Naive B cell (primary cell): ENCODE data around the gene DGKD. TPM values are rescaled to one million over a fixed set of nuclear protein-coding genes. Genes with fewer than 3 reads are reported as not detected.

ENCODE experiments used
- ATAC-seq, 2 donors: fragments of 150-1000 bp; cut with Tn5 transposase; 2 replicates each; pipeline ENCODE4 v1.10.0; 2021; ENCODE audit warnings: low read depth in 2 of 2, mild to moderate bottlenecking in 2 of 2, moderate library complexity in 2 of 2
- DNase-seq: peaks from one replicate; pipeline ENCODE4 v3.0.0; 2022
- H3K27ac Mint-ChIP-seq, 6 donors: one replicate each; pipeline ENCODE4 v1.8.0; 2020 to 2022; ENCODE audit warnings: mild to moderate bottlenecking in 6 of 6, mixed read lengths in 6 of 6, moderate library complexity in 5 of 6, inconsistent platforms in 2 of 6
- H3K27me3 Mint-ChIP-seq, 3 donors: one replicate each; pipeline ENCODE4 v1.8.0; 2021 to 2022; ENCODE audit warnings: mixed read lengths in 3 of 3, mild to moderate bottlenecking in 1 of 3
- H3K36me3 Mint-ChIP-seq, 2 donors: one replicate each; pipeline ENCODE4 v1.8.0; 2020 to 2022; ENCODE audit warnings: mixed read lengths in 2 of 2, inconsistent platforms in 1 of 2, mild to moderate bottlenecking in 1 of 2
- H3K4me1 Mint-ChIP-seq, 3 donors: one replicate each; pipeline ENCODE4 v1.8.0; 2020 to 2022; ENCODE audit warnings: mixed read lengths in 3 of 3, inconsistent platforms in 1 of 3, mild to moderate bottlenecking in 1 of 3, moderate library complexity in 1 of 3
- H3K4me3 Mint-ChIP-seq, 8 donors: one replicate each; pipeline ENCODE4 v1.8.0; 2020 to 2022; ENCODE audit warnings: mild to moderate bottlenecking in 8 of 8, mixed read lengths in 8 of 8, moderate library complexity in 8 of 8, inconsistent platforms in 2 of 8
- H3K9me3 Mint-ChIP-seq, 7 donors: one replicate each; pipeline ENCODE4 v1.8.0; 2020 to 2022; ENCODE audit warnings: mixed read lengths in 7 of 7, mild to moderate bottlenecking in 5 of 7, inconsistent platforms in 2 of 7, moderate library complexity in 1 of 7
- polyA plus RNA-seq, 6 donors: library from polyadenylated mRNA; unstranded; fragments of 300-500 nt; fragmentation: Illumina TruSeq; gene quantifications; one replicate each; pipeline ENCODE4 v1.2.3, GENCODE V29; 2021; ENCODE audit warnings: low read depth in 6 of 6

The DGKD gene
- polyA plus RNA-seq, 6 donors from 2014 or later: 38.0 to 111 (median 67.7) TPM

- H3K9me3 Mint-ChIP-seq: no peaks in the 10 kb centered on the region
- no peaks in the 10 kb centered on the region for H3K36me3 Mint-ChIP-seq
- DNase-seq: no peak
- peaks cover 38 to 78% (median 61%) of the 10 kb centered on the region in 3 donors for H3K4me1 Mint-ChIP-seq
- no peak overlapping the region for H3K4me3 Mint-ChIP-seq
- H3K27me3 Mint-ChIP-seq: no peaks in the 10 kb centered on the region
- ATAC-seq: no peak
- H3K27ac Mint-ChIP-seq: peak overlapping the region in 1 of 6 donors; percentile 17
These were observed 11.1 kb upstream of the DGKD start for GRCh38 chr2:233343171-233343705.

- no peaks in the 10 kb centered on the region for H3K9me3 Mint-ChIP-seq
- no peaks in the 10 kb centered on the region for H3K27me3 Mint-ChIP-seq
- peaks cover 53 to 84% (median 68%) of the 10 kb centered on the region in 3 donors for H3K4me1 Mint-ChIP-seq
- ATAC-seq (no peak), DNase-seq (no peak)
- H3K27ac Mint-ChIP-seq: peak overlapping the region in 4 of 6 donors; percentile 1 to 96 (median 71)
- H3K4me3 Mint-ChIP-seq: peak overlapping the region in 1 of 8 donors; percentile 35
- no peaks in the 10 kb centered on the region for H3K36me3 Mint-ChIP-seq
These were observed 7.9 kb upstream of the DGKD start for GRCh38 chr2:233346376-233346775.

DNA sequence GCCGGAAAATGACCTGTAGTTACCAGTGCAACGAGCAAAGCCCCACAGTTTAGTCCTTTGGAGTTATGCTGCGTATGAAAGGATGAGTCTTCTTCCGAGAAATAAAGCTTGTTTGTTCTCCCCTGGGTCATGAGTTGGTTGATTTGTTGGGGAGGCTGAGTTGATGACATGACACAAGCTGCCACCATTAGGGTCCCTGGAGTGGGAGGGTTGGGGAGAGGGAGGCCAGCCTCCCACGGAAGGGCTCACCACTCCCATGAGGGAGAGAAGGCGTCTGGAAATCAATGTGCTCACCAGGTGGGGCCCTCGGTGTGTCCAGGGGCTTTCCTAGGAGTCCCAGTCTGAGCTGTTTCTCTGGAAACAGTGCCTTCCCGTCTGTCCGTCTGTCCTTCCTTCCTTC lies 7.4 kb upstream of the DGKD start:
- Mint-ChIP-seq H3K36me3 (no peaks in the 10 kb centered on the region), H3K4me3 (peak overlapping the region in 1 of 8 donors; percentile 53), H3K27ac (peak overlapping the region in 3 of 6 donors; percentile 34 to 96 (median 83)), H3K27me3 (no peaks in the 10 kb centered on the region), H3K4me1 (peaks cover 54 to 86% (median 69%) of the 10 kb centered on the region in 3 donors), H3K9me3 (no peaks in the 10 kb centered on the region)
- DNase-seq: no peak
- no peak for ATAC-seq

- peak; percentile 56 to 58 for ATAC-seq
- Mint-ChIP-seq H3K27ac (peak overlapping the region; percentile 68 to 96 (median 88)), H3K9me3 (peaks cover 0 to 2% (median 0%) of the 10 kb centered on the region in 7 donors), H3K4me1 (peaks cover 69 to 91% (median 85%) of the 10 kb centered on the region in 3 donors), H3K4me3 (peak overlapping the region; percentile 68 to 92 (median 81)), H3K36me3 (peaks cover 0 to 5% of the 10 kb centered on the region in 2 donors), H3K27me3 (no peaks in the 10 kb centered on the region)
- DNase-seq: peak; percentile 73
These were observed 5.0 kb upstream of the DGKD start for GRCh38 chr2:233349005-233349998.

- DNase-seq: no peak
- Mint-ChIP-seq H3K9me3 (peaks cover 0 to 2% (median 0%) of the 10 kb centered on the region in 7 donors), H3K27me3 (no peaks in the 10 kb centered on the region), H3K4me1 (peaks cover 71 to 85% (median 82%) of the 10 kb centered on the region in 3 donors), H3K36me3 (peaks cover 0 to 5% of the 10 kb centered on the region in 2 donors), H3K4me3 (peak overlapping the region in 7 of 8 donors; percentile 35 to 90 (median 65)), H3K27ac (peak overlapping the region; percentile 33 to 99 (median 88))
- no peak for ATAC-seq
These were observed 3.6 kb upstream of the DGKD start for GRCh38 chr2:233350708-233351107.

- Mint-ChIP-seq H3K4me3 (peak overlapping the region in 7 of 8 donors; percentile 57 to 100 (median 70)), H3K36me3 (peaks cover 0 to 5% of the 10 kb centered on the region in 2 donors), H3K27me3 (no peaks in the 10 kb centered on the region), H3K4me1 (peaks cover 75 to 89% (median 86%) of the 10 kb centered on the region in 3 donors), H3K27ac (peak overlapping the region; percentile 30 to 99 (median 90)), H3K9me3 (peaks cover 0 to 2% (median 0%) of the 10 kb centered on the region in 7 donors)
- ATAC-seq (no peak), DNase-seq (no peak)
These were observed 2.9 kb upstream of the DGKD start for GRCh38 chr2:233351423-233351822.

DNA sequence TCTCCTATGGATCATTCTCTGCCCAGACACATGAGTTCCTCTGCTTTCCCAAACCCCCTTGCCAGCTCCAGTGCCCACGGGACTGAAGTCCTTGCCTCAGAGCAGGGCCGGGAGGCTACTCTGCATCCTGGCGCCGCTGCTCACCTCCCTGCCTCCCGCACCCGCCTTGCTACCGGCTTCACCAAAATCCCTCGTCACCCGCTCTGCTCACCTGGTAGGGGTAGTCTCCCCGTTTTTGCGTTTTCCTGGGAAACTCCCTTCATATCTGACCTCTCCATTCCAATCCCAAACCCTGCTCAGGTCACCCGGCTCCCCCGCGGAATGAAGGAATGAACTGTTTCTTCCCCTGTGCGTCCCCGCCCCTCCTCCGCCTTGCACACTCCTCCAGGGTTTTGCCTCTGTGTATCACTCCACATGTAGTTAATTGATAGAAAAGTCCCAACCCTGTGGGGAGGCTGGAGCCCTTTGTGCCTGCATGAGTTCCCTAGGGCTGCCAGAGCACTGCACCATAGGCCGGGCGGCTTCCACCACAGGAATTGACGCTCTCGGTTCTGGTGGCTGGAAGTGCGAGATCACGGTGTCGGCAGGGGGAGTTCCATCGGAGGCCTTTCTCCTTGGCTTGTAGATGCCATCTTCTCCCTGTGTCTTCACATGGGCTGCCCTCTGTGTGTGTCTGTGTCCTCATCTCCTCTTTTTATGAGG lies 2.0 kb upstream of the DGKD start:
- peak overlapping the region; percentile 90 to 100 (median 98) for H3K4me3 Mint-ChIP-seq
- ATAC-seq (no peak), DNase-seq (no peak)
- peaks cover 0 to 5% of the 10 kb centered on the region in 2 donors for H3K36me3 Mint-ChIP-seq
- H3K9me3 Mint-ChIP-seq: peaks cover 0 to 2% (median 0%) of the 10 kb centered on the region in 7 donors
- H3K27ac Mint-ChIP-seq: peak overlapping the region; percentile 77 to 100 (median 98)
- H3K27me3 Mint-ChIP-seq: no peaks in the 10 kb centered on the region
- H3K4me1 Mint-ChIP-seq: peaks cover 79 to 89% (median 87%) of the 10 kb centered on the region in 3 donors

GRCh38 chr2:233353101-233353768 lies 1.1 kb upstream of the DGKD start:
- Mint-ChIP-seq H3K9me3 (peaks cover 0 to 2% (median 0%) of the 10 kb centered on the region in 7 donors), H3K27me3 (no peaks in the 10 kb centered on the region), H3K27ac (peak overlapping the region; percentile 96 to 100 (median 99)), H3K36me3 (peaks cover 0 to 5% of the 10 kb centered on the region in 2 donors), H3K4me1 (peaks cover 71 to 88% (median 86%) of the 10 kb centered on the region in 3 donors), H3K4me3 (peak overlapping the region; percentile 90 to 100 (median 98))
- DNase-seq (peak; percentile 27), ATAC-seq (no peak)

GRCh38 chr2:233354500-233354924 lies 218 bp downstream of the DGKD start:
- peaks cover 71 to 88% (median 86%) of the 10 kb centered on the region in 3 donors for H3K4me1 Mint-ChIP-seq
- peak overlapping the region in 4 of 8 donors; percentile 33 to 92 (median 68) for H3K4me3 Mint-ChIP-seq
- peak overlapping the region in 1 of 6 donors; percentile 96 for H3K27ac Mint-ChIP-seq
- DNase-seq (no peak), ATAC-seq (peak; percentile 3 to 9)
- peaks cover 0 to 2% (median 0%) of the 10 kb centered on the region in 7 donors for H3K9me3 Mint-ChIP-seq
- H3K27me3 Mint-ChIP-seq: no peaks in the 10 kb centered on the region
- H3K36me3 Mint-ChIP-seq: peaks cover 0 to 5% of the 10 kb centered on the region in 2 donors

DNA sequence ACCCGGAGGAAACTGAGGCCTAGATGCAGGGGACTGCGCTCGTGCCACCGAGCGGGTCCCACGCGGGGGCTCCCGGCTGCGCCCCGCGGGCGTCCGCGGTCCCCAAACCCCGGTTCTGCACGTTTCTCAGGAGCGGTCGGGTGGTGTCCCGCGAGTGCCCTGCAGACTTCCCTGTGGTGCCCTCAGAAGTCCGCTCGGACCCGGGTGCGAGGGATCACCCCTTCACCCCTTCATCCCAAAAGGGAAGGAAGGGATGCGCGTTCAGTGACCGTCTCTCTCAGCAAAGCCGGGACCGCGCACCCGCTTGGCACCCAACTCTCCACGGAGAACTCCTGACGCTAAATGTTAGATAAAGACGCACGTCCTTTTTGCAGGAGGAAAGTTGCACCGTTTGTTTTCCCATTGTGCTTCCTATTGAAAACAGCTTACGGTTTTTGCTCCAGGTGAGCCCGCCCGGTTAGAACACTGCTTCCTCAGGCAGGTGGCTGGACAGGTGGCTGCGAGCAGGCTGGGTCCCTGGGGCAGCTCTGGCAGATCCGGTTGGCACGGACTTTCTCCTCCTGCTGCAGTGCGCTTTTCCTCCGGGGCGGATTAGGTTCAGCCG lies 779 bp downstream of the DGKD start:
- Mint-ChIP-seq H3K36me3 (peaks cover 0 to 5% of the 10 kb centered on the region in 2 donors), H3K4me3 (peak overlapping the region; percentile 94 to 98 (median 96)), H3K27ac (peak overlapping the region; percentile 64 to 96 (median 94)), H3K4me1 (peaks cover 73 to 89% (median 86%) of the 10 kb centered on the region in 3 donors), H3K27me3 (no peaks in the 10 kb centered on the region), H3K9me3 (peaks cover 0 to 2% (median 0%) of the 10 kb centered on the region in 7 donors)
- DNase-seq: no peak
- no peak for ATAC-seq

GRCh38 chr2:233355916-233356315 lies 1.6 kb downstream of the DGKD start:
- Mint-ChIP-seq H3K27ac (peak overlapping the region; percentile 64 to 96 (median 89)), H3K9me3 (peaks cover 0 to 2% (median 0%) of the 10 kb centered on the region in 7 donors), H3K27me3 (no peaks in the 10 kb centered on the region), H3K4me1 (peaks cover 71 to 89% (median 84%) of the 10 kb centered on the region in 3 donors), H3K36me3 (peaks cover 0 to 5% of the 10 kb centered on the region in 2 donors), H3K4me3 (peak overlapping the region; percentile 94 to 98 (median 96))
- ATAC-seq: no peak
- DNase-seq: no peak
